H7 (cell line): Measurements from ENCODE around the gene CNTNAP2. TPM values are rescaled to one million over a fixed set of nuclear protein-coding genes. Genes with fewer than 3 reads are reported as not detected.

ENCODE experiments used
- DNase-seq: peaks from one replicate; pipeline ENCODE4 v3.0.0; 2012
- H3K27me3 ChIP-seq: 2 replicates; pipeline ENCODE4 v1.6.0; 2011; ENCODE audit warnings: mild to moderate bottlenecking, low read length; ENCODE audit not compliant: control insufficient read depth, insufficient read depth
- H3K36me3 ChIP-seq: replicated peaks from 2 replicates; pipeline ENCODE4 v1.5.1; 2011; ENCODE audit warnings: low read length; ENCODE audit not compliant: control insufficient read depth, insufficient read depth
- H3K4me3 ChIP-seq: 2 replicates; pipeline ENCODE4 v1.5.1; 2011; ENCODE audit warnings: low read depth, mild to moderate bottlenecking, control low read depth, low read length, moderate library complexity; ENCODE audit not compliant: insufficient read depth
- total RNA-seq: library from RNA; depleted of rRNA; stranded (reverse); fragments of >200 nt; shearing (Covaris generic); gene quantifications from 2 replicates; pipeline ENCODE4 v1.2.3, GENCODE V29; 2014

CNTNAP2 gene
- total RNA-seq, 1 experiment from 2014 or later: 109 TPM

GRCh38 chr7:148172920-148173319 is 2056.3 kb downstream of the CNTNAP2 start:
- DNase-seq: no peak
- Histone ChIP-seq H3K36me3 (no peaks in the 10 kb centered on the region), H3K4me3 (no peak overlapping the region), H3K27me3 (no peaks in the 10 kb centered on the region)

- H3K27me3 ChIP-seq: no peaks in the 10 kb centered on the region
- no peak for DNase-seq
- no peaks in the 10 kb centered on the region for H3K36me3 ChIP-seq
- no peak overlapping the region for H3K4me3 ChIP-seq
These were observed 2056.8 kb downstream of the CNTNAP2 start for GRCh38 chr7:148173369-148173768.

DNA sequence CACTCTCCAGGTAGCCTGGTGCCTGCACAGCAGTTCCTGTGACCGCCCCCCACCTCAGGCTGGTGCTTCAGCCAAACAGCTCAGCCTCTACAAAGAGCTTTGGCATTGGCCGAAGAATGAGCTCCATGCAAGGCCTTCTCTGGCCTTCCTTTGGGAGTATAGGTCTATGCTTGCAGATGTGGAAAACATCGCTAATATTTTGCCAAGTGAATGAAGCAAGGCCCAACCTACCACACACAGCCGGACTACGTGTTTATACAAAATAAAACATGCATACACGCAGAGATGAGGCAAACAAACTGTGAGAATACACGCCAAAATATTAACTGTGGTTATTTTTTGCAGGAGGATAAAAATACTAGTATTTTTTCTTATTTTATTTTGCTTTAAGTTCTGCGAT is 2057.8 kb downstream of the CNTNAP2 start:
- no peak for DNase-seq
- H3K4me3 ChIP-seq: no peak overlapping the region
- no peaks in the 10 kb centered on the region for H3K27me3 ChIP-seq
- no peaks in the 10 kb centered on the region for H3K36me3 ChIP-seq

GRCh38 chr7:148175512-148175911 is 2058.9 kb downstream of the CNTNAP2 start:
- no peak for DNase-seq
- Histone ChIP-seq H3K36me3 (no peaks in the 10 kb centered on the region), H3K4me3 (no peak overlapping the region), H3K27me3 (no peaks in the 10 kb centered on the region)

DNA sequence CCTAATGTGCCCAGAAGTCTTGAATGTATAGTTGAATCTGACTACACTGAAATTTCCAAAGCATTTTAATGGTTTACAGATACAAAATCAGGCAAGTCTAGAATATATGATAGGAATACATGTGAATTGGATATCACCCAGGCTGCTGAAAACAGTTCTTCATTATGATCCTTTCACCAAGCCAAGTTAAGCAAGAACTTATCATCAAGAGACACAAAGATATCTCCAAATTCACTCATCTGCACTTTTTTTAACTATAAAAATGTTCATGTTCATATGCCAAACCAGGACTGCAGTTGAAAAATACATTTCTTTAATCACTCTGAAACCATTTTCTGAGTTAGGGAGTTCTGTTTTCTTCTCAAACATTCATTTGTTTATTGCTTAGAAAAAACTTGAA is 2061.4 kb downstream of the CNTNAP2 start:
- no peak overlapping the region for H3K4me3 ChIP-seq
- no peaks in the 10 kb centered on the region for H3K36me3 ChIP-seq
- no peaks in the 10 kb centered on the region for H3K27me3 ChIP-seq
- DNase-seq: no peak

DNA sequence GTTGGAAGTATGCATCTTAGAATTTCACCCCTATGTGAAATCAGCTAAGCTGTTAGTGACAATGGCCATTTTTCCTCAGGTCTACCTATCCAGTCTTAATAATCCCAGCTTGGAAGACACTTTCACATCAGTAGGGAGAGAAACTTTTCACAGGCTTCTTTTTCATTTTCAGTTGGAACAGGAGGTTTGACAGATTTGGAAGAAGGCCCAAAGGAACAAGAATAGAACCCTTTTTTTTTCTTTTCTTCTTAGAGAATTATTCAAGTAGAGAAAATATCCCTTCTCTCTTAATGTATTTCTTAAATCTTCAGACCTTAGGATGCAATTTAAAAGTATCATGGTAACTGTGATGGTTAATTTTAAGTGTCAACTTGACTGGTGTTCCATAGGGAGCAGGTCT is 2063.5 kb downstream of the CNTNAP2 start:
- DNase-seq: no peak
- H3K27me3 ChIP-seq: no peaks in the 10 kb centered on the region
- H3K36me3 ChIP-seq: no peaks in the 10 kb centered on the region
- no peak overlapping the region for H3K4me3 ChIP-seq

DNA sequence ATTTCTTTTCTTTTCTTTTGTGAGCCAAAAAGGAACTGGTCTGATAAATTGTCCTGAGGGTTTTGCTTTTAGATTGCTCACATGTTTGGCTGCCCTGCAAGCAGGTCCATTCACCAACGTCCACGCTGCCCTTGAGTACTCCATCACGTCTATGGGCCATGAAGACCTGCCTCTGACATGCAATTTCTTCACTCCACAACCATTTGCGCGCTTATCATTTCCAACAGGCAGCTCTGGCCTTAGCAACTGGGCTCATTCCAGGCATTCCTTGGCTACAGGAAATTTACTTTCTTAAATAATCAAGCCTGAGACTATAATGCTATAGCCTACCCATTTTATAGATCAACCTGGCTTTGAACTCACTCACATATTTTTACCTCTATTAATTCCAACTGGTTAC is 2065.7 kb downstream of the CNTNAP2 start:
- Histone ChIP-seq H3K4me3 (no peak overlapping the region), H3K27me3 (no peaks in the 10 kb centered on the region), H3K36me3 (no peaks in the 10 kb centered on the region)
- no peak for DNase-seq

GRCh38 chr7:148185041-148185440 is 2068.4 kb downstream of the CNTNAP2 start:
- no peak overlapping the region for H3K4me3 ChIP-seq
- H3K36me3 ChIP-seq: no peaks in the 10 kb centered on the region
- H3K27me3 ChIP-seq: no peaks in the 10 kb centered on the region
- no peak for DNase-seq

GRCh38 chr7:148187471-148187870 is 2070.9 kb downstream of the CNTNAP2 start:
- Histone ChIP-seq H3K27me3 (no peaks in the 10 kb centered on the region), H3K36me3 (no peaks in the 10 kb centered on the region), H3K4me3 (no peak overlapping the region)
- DNase-seq: no peak

DNA sequence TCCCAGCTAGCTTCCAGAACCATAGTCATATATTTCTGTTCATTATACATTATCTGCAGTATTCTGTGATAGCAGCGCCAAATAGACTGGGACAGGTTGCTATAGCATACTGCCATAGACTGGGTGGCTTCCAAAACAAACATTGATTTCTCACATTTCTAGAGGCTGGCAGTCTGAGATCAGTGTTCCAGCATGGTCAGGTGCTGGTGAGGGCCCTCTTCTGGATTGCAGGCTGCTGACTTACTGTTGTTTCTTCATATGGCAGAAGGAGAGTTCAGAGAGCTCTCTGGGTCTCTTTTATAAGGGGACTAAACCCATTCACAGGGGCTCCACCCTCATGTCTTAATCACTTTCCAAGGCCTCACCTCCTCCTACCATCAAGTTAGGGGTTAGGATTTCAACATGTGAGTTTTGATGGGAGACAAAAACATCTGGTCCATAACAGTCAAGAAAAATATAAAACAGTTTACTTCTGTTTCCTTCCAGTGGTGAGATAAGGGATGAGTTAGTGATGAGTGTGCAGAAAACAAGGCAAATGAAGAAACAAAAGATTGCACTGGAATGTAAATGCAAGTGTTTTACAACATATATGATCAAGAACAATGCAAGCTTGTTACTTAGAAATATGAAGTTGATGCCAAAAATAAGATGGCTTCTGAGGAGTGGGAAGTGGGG is 2074.9 kb downstream of the CNTNAP2 start:
- H3K4me3 ChIP-seq: no peak overlapping the region
- no peaks in the 10 kb centered on the region for H3K36me3 ChIP-seq
- DNase-seq: no peak
- no peaks in the 10 kb centered on the region for H3K27me3 ChIP-seq

- H3K36me3 ChIP-seq: no peaks in the 10 kb centered on the region
- H3K4me3 ChIP-seq: no peak overlapping the region
- no peaks in the 10 kb centered on the region for H3K27me3 ChIP-seq
- no peak for DNase-seq
These were observed 2075.9 kb downstream of the CNTNAP2 start for GRCh38 chr7:148192491-148192890.

DNA sequence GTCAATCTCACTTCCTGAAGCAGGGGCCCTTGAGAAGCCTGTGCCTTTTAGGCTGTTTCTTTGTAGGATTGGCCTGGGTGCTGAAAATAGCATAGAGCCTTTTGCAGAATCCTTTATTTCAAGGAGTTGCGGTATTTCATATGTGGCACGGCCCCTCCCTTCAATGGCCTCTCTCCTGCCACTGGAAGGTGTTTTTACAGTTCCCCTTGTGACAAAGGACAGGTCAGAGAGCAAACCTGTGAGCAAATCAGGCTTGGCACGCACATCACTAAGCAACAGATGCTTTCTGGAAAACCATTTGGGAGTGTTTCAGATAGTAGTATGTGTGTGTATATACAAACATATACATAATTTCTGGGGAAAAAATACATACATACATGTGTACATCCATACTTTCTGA is 2085.4 kb downstream of the CNTNAP2 start:
- Histone ChIP-seq H3K27me3 (no peaks in the 10 kb centered on the region), H3K4me3 (no peak overlapping the region), H3K36me3 (no peaks in the 10 kb centered on the region)
- no peak for DNase-seq

DNA sequence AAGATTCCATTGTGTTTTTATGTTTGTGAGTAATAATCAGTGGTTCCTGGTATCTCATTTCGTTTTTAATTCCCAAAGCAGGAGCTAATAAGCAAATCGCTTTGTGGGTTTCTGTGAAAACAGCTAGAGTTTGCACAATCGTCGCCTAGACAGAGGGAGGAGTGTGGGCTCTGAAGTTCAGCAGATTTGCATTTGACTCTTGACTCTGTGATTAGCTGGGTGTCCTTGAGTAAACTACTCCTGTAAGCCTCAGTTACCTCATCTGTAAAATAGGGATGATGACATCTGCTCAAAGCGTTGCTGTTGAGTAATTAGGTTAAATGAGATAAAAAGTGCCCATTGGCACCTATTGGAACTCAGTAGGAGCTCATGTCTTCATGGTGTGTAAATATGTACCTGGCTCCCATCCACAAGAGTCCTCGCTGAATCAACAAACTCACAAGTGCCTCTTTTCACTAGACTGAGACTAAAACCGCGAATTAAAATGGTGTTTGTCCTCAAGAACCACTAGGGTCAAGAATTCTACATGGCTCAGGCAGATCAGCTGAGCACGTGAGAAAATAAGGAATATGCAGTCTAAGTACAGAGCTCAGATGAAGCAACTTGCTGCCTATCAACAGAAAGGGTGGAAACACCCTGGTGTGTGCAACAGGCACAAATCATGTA is 2088.2 kb downstream of the CNTNAP2 start:
- Histone ChIP-seq H3K27me3 (no peaks in the 10 kb centered on the region), H3K4me3 (no peak overlapping the region)
- no peak for DNase-seq

DNA sequence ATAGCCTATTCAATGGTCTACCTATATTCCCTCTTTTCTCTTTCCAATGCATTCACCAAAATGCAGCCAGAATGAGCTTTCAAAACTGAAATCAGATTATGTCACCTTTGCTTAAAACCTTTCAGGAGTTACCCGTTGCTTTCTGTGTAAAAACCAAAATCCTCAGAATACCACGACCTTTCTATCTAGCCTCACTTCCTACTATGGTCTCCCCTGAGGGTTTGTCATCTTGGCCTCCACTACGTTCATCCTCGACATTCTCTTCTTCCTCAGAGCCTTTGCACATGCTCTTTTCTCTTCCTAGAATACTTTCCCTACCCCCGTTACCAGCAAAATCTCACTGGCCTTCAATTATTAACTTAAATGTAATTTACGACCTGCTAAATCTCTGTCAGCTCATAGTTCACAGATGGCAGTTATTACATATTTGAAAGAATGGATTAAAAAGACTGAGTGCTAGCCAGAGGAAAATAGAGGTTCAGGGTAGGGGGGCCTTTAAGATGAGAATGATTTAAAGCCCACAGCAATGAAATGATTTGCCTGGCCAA is 2093.1 kb downstream of the CNTNAP2 start:
- Histone ChIP-seq H3K27me3 (no peaks in the 10 kb centered on the region), H3K4me3 (no peak overlapping the region), H3K36me3 (no peaks in the 10 kb centered on the region)
- no peak for DNase-seq

More for the DNA sequence above, 2088.2 kb downstream of the CNTNAP2 start:
- H3K36me3 ChIP-seq: no peaks in the 10 kb centered on the region

DNA sequence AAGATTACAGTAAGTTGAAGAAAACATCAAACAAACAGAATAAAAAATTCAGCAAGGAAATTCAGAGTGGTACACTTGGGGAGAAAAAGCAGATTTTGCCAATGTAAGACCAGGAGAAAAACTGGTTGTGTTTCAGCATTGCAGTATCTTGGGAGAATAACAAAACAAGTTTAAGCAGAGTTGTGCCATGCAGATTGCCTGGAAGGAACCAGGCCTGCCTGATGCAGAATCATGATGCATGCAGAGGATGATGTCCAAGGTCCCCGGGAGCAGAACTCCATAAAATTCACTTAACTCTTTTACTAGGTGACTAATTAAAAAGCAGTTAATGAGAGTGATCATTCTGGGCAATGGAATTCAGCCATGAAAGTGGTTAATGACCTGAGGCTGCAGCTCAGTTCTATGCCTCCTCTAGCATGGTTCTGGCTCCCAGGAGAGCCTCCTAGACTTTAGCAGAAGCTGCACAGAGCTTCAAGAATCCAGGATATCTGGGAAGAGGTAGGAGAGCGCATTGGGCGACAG is 2094.3 kb downstream of the CNTNAP2 start:
- Histone ChIP-seq H3K4me3 (no peak overlapping the region), H3K27me3 (no peaks in the 10 kb centered on the region), H3K36me3 (no peaks in the 10 kb centered on the region)
- DNase-seq: no peak
